Progenitor cell of endocrine pancreas (in vitro differentiated cells): ENCODE measurements around the gene PAX1. TPM values are rescaled to one million over a fixed set of nuclear protein-coding genes. Genes with fewer than 3 reads are reported as not detected.
A peak's percentile ranks its signal among the peaks of the same experiment; 100 is the strongest.

Experiments used
- DNase-seq: peaks from one replicate; pipeline ENCODE4 v3.0.0; 2021; ENCODE audit warnings: low spot score; ENCODE audit not compliant: unreplicated experiment
- H3K27ac Mint-ChIP-seq: 2 replicates; pipeline ENCODE4 v1.8.0; 2021; ENCODE audit warnings: mild to moderate bottlenecking, moderate library complexity, mixed read lengths
- H3K27me3 Mint-ChIP-seq: 2 replicates; pipeline ENCODE4 v1.8.0; 2021; ENCODE audit warnings: mixed read lengths
- H3K36me3 Mint-ChIP-seq: 2 replicates; pipeline ENCODE4 v1.8.0; 2022; ENCODE audit warnings: mixed read lengths; ENCODE audit not compliant: insufficient read depth
- H3K4me1 Mint-ChIP-seq: 2 replicates; pipeline ENCODE4 v1.8.0; 2021; ENCODE audit warnings: low read depth, mixed read lengths
- H3K4me3 Mint-ChIP-seq: 2 replicates; pipeline ENCODE4 v1.8.0; 2021; ENCODE audit warnings: low read depth, mild to moderate bottlenecking, moderate library complexity, mixed read lengths
- H3K9me3 Mint-ChIP-seq: 2 replicates; pipeline ENCODE4 v1.8.0; 2021; ENCODE audit warnings: low read depth, mixed read lengths
- total RNA-seq: library from RNA; stranded (reverse); gene quantifications from 2 replicates; pipeline ENCODE4 v1.2.1, GENCODE V29; 2021
- TF ChIP-seq, protein P1 (sequence below): fragments of 200-600 bp; sonication (generic); IDR thresholded peaks from one replicate; pipeline ENCODE4 v1.5.0; 2021; ENCODE audit warnings: antibody characterized with exemption, mild to moderate bottlenecking; ENCODE audit not compliant: unreplicated experiment

PAX1 gene
- total RNA-seq, 1 donor from 2014 or later, result 1.3 TPM

DNA sequence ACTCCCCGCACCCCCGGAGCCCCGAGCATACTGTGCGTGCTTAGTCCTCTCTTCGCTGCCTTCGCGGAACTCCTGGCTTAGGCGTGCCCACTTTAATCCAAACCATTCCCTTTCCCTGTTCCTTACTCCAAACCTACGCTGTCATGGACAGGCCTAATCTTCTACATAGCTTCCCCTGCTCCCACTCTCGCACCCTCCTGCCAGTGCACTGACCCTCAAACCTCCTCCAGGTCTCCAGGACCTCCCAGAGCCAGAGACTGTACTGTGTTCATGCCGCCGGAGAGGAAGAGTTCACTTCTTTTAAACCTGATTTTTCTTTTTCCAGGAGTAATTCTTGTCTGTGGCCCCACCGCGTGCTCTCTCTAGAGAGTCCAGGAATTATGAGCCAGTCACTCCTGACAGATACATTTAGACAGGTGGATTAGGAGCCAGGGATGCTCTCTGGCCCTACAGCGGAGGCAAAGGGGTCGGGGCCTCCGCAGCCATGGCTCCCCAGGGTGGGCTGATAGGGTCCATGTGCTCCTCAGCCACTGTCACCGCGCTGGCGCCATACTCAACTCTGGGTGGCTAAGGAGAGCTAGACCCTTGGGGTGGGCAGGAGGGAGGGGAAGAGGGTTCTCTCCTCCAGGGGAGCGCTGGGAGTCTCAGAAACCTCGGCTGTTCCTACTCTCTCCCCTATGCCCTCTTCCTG lies 1.6 kb upstream of the PAX1 start:
- Mint-ChIP-seq H3K9me3 (no peaks in the 10 kb centered on the region), H3K36me3 (no peaks in the 10 kb centered on the region), H3K4me1 (peaks cover 15% of the 10 kb centered on the region), H3K27ac (no peak overlapping the region), H3K27me3 (peaks cover 97% of the 10 kb centered on the region), H3K4me3 (peak overlapping the region; percentile 48)
- DNase-seq, result no peak
- TF ChIP-seq, protein P1, sequence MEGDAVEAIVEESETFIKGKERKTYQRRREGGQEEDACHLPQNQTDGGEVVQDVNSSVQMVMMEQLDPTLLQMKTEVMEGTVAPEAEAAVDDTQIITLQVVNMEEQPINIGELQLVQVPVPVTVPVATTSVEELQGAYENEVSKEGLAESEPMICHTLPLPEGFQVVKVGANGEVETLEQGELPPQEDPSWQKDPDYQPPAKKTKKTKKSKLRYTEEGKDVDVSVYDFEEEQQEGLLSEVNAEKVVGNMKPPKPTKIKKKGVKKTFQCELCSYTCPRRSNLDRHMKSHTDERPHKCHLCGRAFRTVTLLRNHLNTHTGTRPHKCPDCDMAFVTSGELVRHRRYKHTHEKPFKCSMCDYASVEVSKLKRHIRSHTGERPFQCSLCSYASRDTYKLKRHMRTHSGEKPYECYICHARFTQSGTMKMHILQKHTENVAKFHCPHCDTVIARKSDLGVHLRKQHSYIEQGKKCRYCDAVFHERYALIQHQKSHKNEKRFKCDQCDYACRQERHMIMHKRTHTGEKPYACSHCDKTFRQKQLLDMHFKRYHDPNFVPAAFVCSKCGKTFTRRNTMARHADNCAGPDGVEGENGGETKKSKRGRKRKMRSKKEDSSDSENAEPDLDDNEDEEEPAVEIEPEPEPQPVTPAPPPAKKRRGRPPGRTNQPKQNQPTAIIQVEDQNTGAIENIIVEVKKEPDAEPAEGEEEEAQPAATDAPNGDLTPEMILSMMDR, result no peak

- H3K36me3 Mint-ChIP-seq, result no peaks in the 10 kb centered on the region
- H3K4me3 Mint-ChIP-seq, result peak overlapping the region; percentile 52
- peaks cover 97% of the 10 kb centered on the region for H3K27me3 Mint-ChIP-seq
Observed at GRCh38 chr20:21704408-21705385, 767 bp upstream of the PAX1 start.

GRCh38 chr20:21706261-21707195 lies 1.1 kb downstream of the PAX1 start:
- Mint-ChIP-seq H3K27me3 (peaks cover 95% of the 10 kb centered on the region), H3K4me3 (peak overlapping the region; percentile 45), H3K4me1 (peaks cover 14% of the 10 kb centered on the region), H3K9me3 (no peaks in the 10 kb centered on the region), H3K27ac (peak overlapping the region; percentile 73), H3K36me3 (no peaks in the 10 kb centered on the region)
- TF ChIP-seq, protein P1, result no peak
- no peak for DNase-seq

More at GRCh38 chr20:21704408-21705385, 767 bp upstream of the PAX1 start:
- Mint-ChIP-seq H3K9me3 (no peaks in the 10 kb centered on the region), H3K27ac (peak overlapping the region; percentile 54), H3K4me1 (peaks cover 15% of the 10 kb centered on the region)
- DNase-seq, result no peak
- TF ChIP-seq, protein P1, result no peak

GRCh38 chr20:21707267-21707666 lies 1.8 kb downstream of the PAX1 start:
- Mint-ChIP-seq H3K4me3 (no peak overlapping the region), H3K36me3 (no peaks in the 10 kb centered on the region), H3K4me1 (peaks cover 13% of the 10 kb centered on the region), H3K27me3 (peaks cover 95% of the 10 kb centered on the region), H3K9me3 (no peaks in the 10 kb centered on the region), H3K27ac (no peak overlapping the region)
- no peak for DNase-seq
- TF ChIP-seq, protein P1, result no peak
